Uterus (tissue), 4 donors: ENCODE results near the gene CHPF. TPM values are rescaled to one million over a fixed set of nuclear protein-coding genes. Genes with fewer than 3 reads are reported as not detected.

ENCODE experiments used
- DNase-seq, 2 donors: peaks; one replicate each; pipeline ENCODE4 v3.0.0-alpha.2; 2019 to 2020
- H3K27ac ChIP-seq, 2 donors: fragments of 200-600 bp; sonication (generic); 1 replicate in 1 of 2; 2 replicates in 1 of 2; pipeline ENCODE4 v1.5.1; 2016 to 2018
- H3K27me3 ChIP-seq, 2 donors: fragments of 200-600 bp; sonication (generic); one replicate each; pipeline ENCODE4 v1.5.1; 2018 to 2019; ENCODE audit warnings: control low read depth in 1 of 2
- H3K36me3 ChIP-seq, 2 donors: fragments of 200-600 bp; sonication (generic); one replicate each; pipeline ENCODE4 v1.5.1; 2019; ENCODE audit warnings: control low read depth in 1 of 2
- H3K4me1 ChIP-seq, 2 donors: fragments of 200-600 bp; sonication (generic); one replicate each; pipeline ENCODE4 v1.5.1; 2018 to 2019; ENCODE audit warnings: control low read depth in 1 of 2
- H3K4me3 ChIP-seq, 2 donors: fragments of 200-600 bp; sonication (generic); 1 replicate in 1 of 2; 2 replicates in 1 of 2; pipeline ENCODE4 v1.5.1; 2018 to 2019; ENCODE audit warnings: mild to moderate bottlenecking in 1 of 2
- H3K9me3 ChIP-seq, 2 donors: fragments of 200-600 bp; sonication (generic); one replicate each; pipeline ENCODE4 v1.5.1; 2019; ENCODE audit warnings: control low read depth in 1 of 2
- CTCF ChIP-seq, 4 experiments: fragments of 200-600 bp in 2 of 4; fragments of 450-650 bp in 2 of 4; sonication (generic) in 2 of 4; IDR thresholded peaks; one replicate each; pipeline ENCODE4 v1.5.1; 2016 to 2019; ENCODE audit warnings: antibody characterized with exemption in 4 of 4, mild to moderate bottlenecking in 2 of 4, moderate library complexity in 1 of 4
- POLR2A ChIP-seq, 2 donors: fragments of 450-650 bp; IDR thresholded peaks; one replicate each; pipeline ENCODE4 v1.6.1; 2016; ENCODE audit warnings: antibody characterized with exemption in 2 of 2, mild to moderate bottlenecking in 1 of 2, moderate library complexity in 1 of 2
- intact Hi-C: fragments of 100-400 bp; cut with DNase I; formaldehyde crosslinking; loops from one replicate; pipeline ENCODE4 v1.15.1; 2023; ENCODE audit warnings: low total_unique reads
- total RNA-seq, 4 donors: library from RNA; depleted of rRNA in 3 of 4; stranded (reverse); fragments of >200 nt in 3 of 4; gene quantifications; one replicate each; pipeline versions ENCODE4 v1.1.0 to v1.2.4, GENCODE V29; 2014 to 2023
- donor health status: DM: yes; HTN: yes; CAD: no.

CHPF gene
- total RNA-seq, 4 donors from 2014 or later = 16.5 to 194 (median 42.5) TPM

GRCh38 chr2:219562049-219563020 is 18.7 kb upstream of the CHPF start:
- no peak for TF ChIP-seq POLR2A (IDR thresholded peaks at IDR 0.05)
- TF ChIP-seq CTCF (IDR thresholded peaks at IDR 0.05) = no peak
- H3K9me3 ChIP-seq = no peaks in the 10 kb centered on the region
- DNase-seq = no peak
- no peaks in the 10 kb centered on the region for H3K36me3 ChIP-seq
- intact Hi-C loops = loop anchor here (10.0 kb wide), 1 partner anchor 72 kb away; no protein-coding TSS in a partner anchor
- no peaks in the 10 kb centered on the region for H3K4me1 ChIP-seq
- no peak overlapping the region for H3K4me3 ChIP-seq
- no peaks in the 10 kb centered on the region for H3K27me3 ChIP-seq
- no peak overlapping the region for H3K27ac ChIP-seq

GRCh38 chr2:219561179-219562048 is 17.8 kb upstream of the CHPF start:
- Histone ChIP-seq H3K27ac (no peak overlapping the region), H3K4me1 (no peaks in the 10 kb centered on the region), H3K36me3 (no peaks in the 10 kb centered on the region), H3K4me3 (no peak overlapping the region), H3K9me3 (no peaks in the 10 kb centered on the region), H3K27me3 (no peaks in the 10 kb centered on the region)
- intact Hi-C loops = loop anchor here (10.0 kb wide), 1 partner anchor 73 kb away; no protein-coding TSS in a partner anchor
- DNase-seq = no peak
- TF ChIP-seq POLR2A (IDR thresholded peaks at IDR 0.05) = no peak
- TF ChIP-seq CTCF (IDR thresholded peaks at IDR 0.05) = no peak

GRCh38 chr2:219560893-219561178 is 17.2 kb upstream of the CHPF start:
- Histone ChIP-seq H3K4me1 (no peaks in the 10 kb centered on the region), H3K4me3 (no peak overlapping the region), H3K36me3 (no peaks in the 10 kb centered on the region), H3K27ac (no peak overlapping the region), H3K27me3 (no peaks in the 10 kb centered on the region), H3K9me3 (no peaks in the 10 kb centered on the region)
- no peak for DNase-seq
- no peak for TF ChIP-seq CTCF (IDR thresholded peaks at IDR 0.05)
- TF ChIP-seq POLR2A (IDR thresholded peaks at IDR 0.05) = no peak
- intact Hi-C loops = loop anchor here (10.0 kb wide), 1 partner anchor 74 kb away; no protein-coding TSS in a partner anchor

GRCh38 chr2:219560037-219560892 is 16.7 kb upstream of the CHPF start:
- Histone ChIP-seq H3K9me3 (no peaks in the 10 kb centered on the region), H3K36me3 (no peaks in the 10 kb centered on the region), H3K27ac (no peak overlapping the region), H3K27me3 (no peaks in the 10 kb centered on the region), H3K4me1 (no peaks in the 10 kb centered on the region), H3K4me3 (no peak overlapping the region)
- intact Hi-C loops = loop anchor here (10.0 kb wide), 1 partner anchor 75 kb away; no protein-coding TSS in a partner anchor
- DNase-seq = no peak
- TF ChIP-seq CTCF (IDR thresholded peaks at IDR 0.05) (peak in 2 of 4 experiments; percentile 47 to 73), POLR2A (IDR thresholded peaks at IDR 0.05) (no peak)
